SKM-1 (cell line): Measurements from ENCODE around the gene ISL1.

Experiments
- DNase-seq: peaks from one replicate; lab custom pipeline; 2025; ENCODE audit not compliant: unreplicated experiment; lab: John Stamatoyannopoulos, UW

ISL1 gene

GRCh38 chr5:51386916-51387883, 4.0 kb downstream of the ISL1 start:
- DNase-seq, result no peak

GRCh38 chr5:51387884-51388275, 4.6 kb downstream of the ISL1 start:
- no peak for DNase-seq

- no peak for DNase-seq
Measured at GRCh38 chr5:51388488-51389287, 5.4 kb downstream of the ISL1 start.

- no peak for DNase-seq
Measured at GRCh38 chr5:51389288-51389576, 6.0 kb downstream of the ISL1 start.

GRCh38 chr5:51389577-51390463, 6.6 kb downstream of the ISL1 start:
- no peak for DNase-seq

- no peak for DNase-seq
Measured at GRCh38 chr5:51391175-51391574, 7.9 kb downstream of the ISL1 start.

GRCh38 chr5:51392689-51393199, 9.5 kb downstream of the ISL1 start:
- no peak for DNase-seq

GRCh38 chr5:51394609-51395008, 11.4 kb downstream of the ISL1 start:
- DNase-seq, result no peak

GRCh38 chr5:51395245-51395644, 12.0 kb downstream of the ISL1 start:
- DNase-seq, result no peak

- no peak for DNase-seq
Measured at GRCh38 chr5:51395666-51396356, 12.6 kb downstream of the ISL1 start.

GRCh38 chr5:51396797-51397196, 13.5 kb downstream of the ISL1 start:
- DNase-seq, result no peak

GRCh38 chr5:51397996-51398395, 14.7 kb downstream of the ISL1 start:
- no peak for DNase-seq

GRCh38 chr5:51398875-51399642, 15.8 kb downstream of the ISL1 start:
- DNase-seq, result no peak

GRCh38 chr5:51399643-51400006, 16.4 kb downstream of the ISL1 start:
- no peak for DNase-seq

- DNase-seq, result no peak
Measured at GRCh38 chr5:51404255-51404654, 21.0 kb downstream of the ISL1 start.

- no peak for DNase-seq
Measured at GRCh38 chr5:51411921-51412325, 28.7 kb downstream of the ISL1 start.

- DNase-seq, result no peak
Measured at GRCh38 chr5:51414516-51414915, 31.3 kb downstream of the ISL1 start.

GRCh38 chr5:51416149-51416548, 32.9 kb downstream of the ISL1 start:
- no peak for DNase-seq

- DNase-seq, result no peak
Measured at GRCh38 chr5:51433052-51433710, 49.9 kb downstream of the ISL1 start.
